ENCODE measurements around the gene ADRM1. TPM values are rescaled to one million over a fixed set of nuclear protein-coding genes. Genes with fewer than 3 reads are reported as not detected.

ADRM1 gene
- total RNA-seq, 1 experiment from 2014 or later = 290 TPM

DNA sequence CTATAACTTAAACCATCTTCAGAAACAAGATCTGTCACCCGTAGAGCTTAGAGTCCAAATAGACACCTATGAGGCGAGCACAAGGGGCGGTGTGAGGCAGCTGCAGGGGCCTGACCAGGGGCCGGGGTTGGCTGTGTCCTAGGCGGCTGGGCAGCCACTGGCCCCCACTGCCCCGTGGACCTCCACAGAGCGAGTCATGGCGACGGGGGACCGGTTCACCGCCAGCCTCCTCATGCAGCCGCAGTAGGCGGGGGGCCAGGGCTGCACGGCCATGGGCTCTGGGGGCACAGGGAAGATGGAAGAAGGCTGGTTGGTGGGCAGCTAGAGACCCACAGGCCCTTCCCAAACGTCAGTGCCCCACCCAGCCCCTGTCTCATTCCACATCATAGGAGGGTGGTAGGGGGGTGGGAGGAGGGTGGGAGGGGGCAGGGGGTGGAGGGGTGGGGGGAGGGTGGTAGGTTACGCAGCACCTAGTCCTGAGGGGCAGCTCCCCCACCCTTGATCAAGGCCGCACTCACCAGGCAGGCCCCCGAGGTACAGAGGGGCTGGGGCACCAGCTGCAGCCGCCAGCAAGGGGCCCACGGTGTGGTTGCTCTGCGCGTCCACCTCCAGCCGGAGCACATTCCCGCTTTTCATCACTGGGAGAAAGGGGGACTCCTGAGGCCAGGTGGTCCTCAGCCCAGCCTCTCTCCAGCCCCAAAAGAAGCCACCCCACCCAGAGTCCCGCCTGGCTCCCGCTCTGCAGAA, 6.6 kb downstream of the ADRM1 start:
- peak; percentile 79 for DNase-seq
- Histone ChIP-seq H3K36me3 (replicated peaks; ENCODE audit: control insufficient read depth, insufficient read depth, low read length) (peaks cover 41% of the 10 kb centered on the region), H3K4me3 (ENCODE audit: insufficient read depth, low read depth, low read length) (no peak overlapping the region), H3K27me3 (ENCODE audit: control insufficient read depth, insufficient read depth, low read length) (no peaks in the 10 kb centered on the region)

DNA sequence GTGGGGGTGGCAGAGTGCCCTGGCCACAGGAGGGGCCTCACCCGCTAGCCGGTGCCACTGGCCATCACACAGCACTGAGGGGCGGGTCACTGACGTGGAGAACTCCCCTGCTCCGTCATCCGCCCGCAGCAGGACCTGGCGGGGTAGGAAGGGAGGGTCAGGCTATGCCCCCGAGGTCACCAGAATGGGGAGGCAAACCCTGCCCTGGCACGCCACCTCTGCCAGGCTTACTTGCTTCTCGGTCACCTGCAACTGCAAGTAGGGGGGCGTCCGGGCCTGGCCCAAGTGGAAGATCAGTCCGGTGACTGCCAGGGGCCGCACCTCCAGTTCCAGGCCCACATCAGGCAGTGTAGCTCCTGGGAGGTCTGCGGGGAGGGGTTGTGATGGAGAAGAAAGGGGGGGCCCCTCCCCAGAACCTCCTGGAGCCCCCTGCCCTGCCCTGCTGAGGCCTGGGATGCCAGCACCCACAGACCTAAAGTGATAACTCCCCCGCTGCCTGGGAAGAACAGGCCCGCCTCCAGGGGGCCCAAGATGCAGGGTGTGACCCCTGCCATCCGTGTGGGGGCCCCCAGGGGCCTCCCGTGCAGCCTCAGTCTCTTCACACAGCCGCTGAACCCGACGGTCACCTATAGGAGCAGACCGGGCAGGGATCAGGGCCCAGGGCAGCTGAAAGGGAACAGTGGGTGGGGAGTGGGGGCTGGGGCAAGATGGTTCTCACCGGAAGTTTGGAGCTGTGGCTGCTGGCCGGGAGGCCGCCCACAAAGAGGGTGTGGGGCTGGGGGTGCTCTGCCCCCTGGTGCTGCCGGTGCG, 7.4 kb downstream of the ADRM1 start:
- H3K36me3 ChIP-seq (replicated peaks; ENCODE audit: control insufficient read depth, insufficient read depth, low read length) = peaks cover 40% of the 10 kb centered on the region

DNA sequence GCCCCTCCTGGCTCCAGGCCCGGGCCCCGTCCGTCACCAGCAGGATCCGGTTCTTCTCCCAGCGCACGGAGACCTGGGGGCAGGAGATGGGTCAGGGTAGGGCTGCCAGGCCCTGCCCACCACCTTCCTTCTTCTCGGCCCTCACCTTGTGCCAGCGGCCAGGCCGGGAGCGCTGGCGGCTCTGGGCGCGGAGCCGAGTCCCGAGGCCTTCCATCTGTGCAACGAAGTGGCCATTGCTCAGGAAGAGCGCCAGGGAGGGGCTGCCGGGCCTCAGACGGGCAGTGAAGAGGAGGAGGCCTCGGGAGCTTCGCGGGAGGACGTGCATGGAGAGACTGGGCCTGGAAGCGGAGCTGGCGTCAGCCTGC, 7.9 kb downstream of the ADRM1 start:
- peak; percentile 70 for DNase-seq
- no peak overlapping the region for H3K4me3 ChIP-seq (ENCODE audit: insufficient read depth, low read depth, low read length)
- H3K36me3 ChIP-seq (replicated peaks; ENCODE audit: control insufficient read depth, insufficient read depth, low read length) = peaks cover 42% of the 10 kb centered on the region
- H3K27me3 ChIP-seq (ENCODE audit: control insufficient read depth, insufficient read depth, low read length) = no peaks in the 10 kb centered on the region

More for the DNA sequence above, 7.4 kb downstream of the ADRM1 start:
- H3K4me3 ChIP-seq (ENCODE audit: insufficient read depth, low read depth, low read length) = no peak overlapping the region
- no peak for DNase-seq
- H3K27me3 ChIP-seq (ENCODE audit: control insufficient read depth, insufficient read depth, low read length) = no peaks in the 10 kb centered on the region

DNA sequence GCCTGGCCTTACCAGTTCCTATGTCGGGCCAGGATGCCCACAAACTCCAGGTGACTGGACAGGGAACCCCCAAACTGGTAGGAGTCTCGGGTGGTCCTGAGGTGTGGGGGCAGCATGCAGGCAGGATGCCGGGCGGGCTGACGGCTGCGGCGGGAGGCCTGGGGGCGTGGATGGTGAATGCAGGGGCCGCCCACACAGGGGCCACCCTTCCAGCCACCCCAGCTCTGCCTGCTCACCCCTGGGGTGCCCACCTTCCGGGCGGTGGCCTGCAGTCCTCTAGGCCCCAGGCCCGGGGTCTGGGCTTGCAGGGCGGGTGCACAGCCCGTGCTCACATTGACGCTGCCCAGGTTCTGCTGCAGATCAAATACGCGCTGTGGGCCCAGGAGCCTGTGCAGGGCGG, 8.4 kb downstream of the ADRM1 start:
- DNase-seq = peak; percentile 65
- Histone ChIP-seq H3K4me3 (ENCODE audit: insufficient read depth, low read depth, low read length) (no peak overlapping the region), H3K36me3 (replicated peaks; ENCODE audit: control insufficient read depth, insufficient read depth, low read length) (peaks cover 43% of the 10 kb centered on the region)

DNA sequence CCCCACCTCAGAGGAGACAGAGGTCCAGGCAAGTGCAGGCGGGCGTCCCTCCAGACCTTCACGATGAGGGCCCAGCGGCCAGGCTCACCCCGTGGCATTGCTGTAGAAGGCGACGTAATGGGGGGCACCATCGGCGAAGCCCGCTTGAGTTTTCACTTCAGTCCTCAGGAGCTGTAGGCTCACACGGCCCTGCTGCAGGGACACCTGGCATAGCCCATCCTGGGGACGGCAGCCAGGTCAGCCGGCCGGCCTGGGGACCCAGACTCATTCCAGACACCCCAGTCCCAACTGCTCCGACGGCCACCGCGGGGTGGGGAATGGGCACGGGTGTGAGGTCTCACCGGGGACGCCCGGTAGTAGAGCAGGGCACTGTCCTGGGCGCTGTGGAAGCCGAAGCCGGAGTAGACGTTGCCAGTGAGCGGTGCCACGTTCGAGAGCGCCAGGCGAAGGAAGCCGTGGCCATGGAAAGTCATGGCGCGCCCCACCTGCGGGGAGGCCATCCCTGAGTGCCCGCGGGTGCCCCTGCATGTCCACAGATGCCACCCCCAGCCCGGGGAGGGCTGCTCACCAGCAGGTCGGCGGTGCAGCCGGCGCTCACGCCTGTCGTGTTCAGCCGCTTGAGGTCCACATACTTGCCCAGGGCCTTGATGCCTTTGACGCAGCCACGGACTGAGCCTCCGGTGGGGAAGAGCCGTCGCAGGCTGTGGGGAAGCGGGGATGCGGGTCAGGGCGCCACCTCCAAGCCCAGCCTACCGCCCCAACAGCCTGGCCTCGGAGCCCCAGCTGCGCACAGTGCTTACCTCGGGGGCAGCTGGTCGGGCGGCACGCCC, 9.2 kb downstream of the ADRM1 start:
- H3K36me3 ChIP-seq (replicated peaks; ENCODE audit: control insufficient read depth, insufficient read depth, low read length) = peaks cover 45% of the 10 kb centered on the region
- DNase-seq = peak; percentile 62
- H3K27me3 ChIP-seq (ENCODE audit: control insufficient read depth, insufficient read depth, low read length) = no peaks in the 10 kb centered on the region
- H3K4me3 ChIP-seq (ENCODE audit: insufficient read depth, low read depth, low read length) = no peak overlapping the region

More for the DNA sequence above, 8.4 kb downstream of the ADRM1 start:
- no peaks in the 10 kb centered on the region for H3K27me3 ChIP-seq (ENCODE audit: control insufficient read depth, insufficient read depth, low read length)

DNA sequence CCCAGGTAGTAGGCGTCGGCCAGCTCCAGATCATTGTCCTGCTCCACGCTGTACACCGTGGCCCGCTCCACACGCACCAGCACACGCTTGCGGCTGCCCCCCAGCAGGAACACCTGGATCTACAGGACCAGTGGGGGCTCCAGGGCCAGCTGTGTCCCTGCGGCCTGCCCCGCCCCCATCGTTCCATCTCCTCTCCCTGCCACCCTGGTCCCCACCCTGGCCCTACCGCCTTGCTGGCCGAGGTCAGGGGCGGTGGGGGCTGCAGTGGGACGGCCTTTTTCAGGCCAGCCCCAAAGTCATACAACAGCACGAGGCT, 9.8 kb downstream of the ADRM1 start:
- peaks cover 48% of the 10 kb centered on the region for H3K36me3 ChIP-seq (replicated peaks; ENCODE audit: control insufficient read depth, insufficient read depth, low read length)
- H3K4me3 ChIP-seq (ENCODE audit: insufficient read depth, low read depth, low read length) = no peak overlapping the region
- H3K27me3 ChIP-seq (ENCODE audit: control insufficient read depth, insufficient read depth, low read length) = no peaks in the 10 kb centered on the region
- no peak for DNase-seq

DNA sequence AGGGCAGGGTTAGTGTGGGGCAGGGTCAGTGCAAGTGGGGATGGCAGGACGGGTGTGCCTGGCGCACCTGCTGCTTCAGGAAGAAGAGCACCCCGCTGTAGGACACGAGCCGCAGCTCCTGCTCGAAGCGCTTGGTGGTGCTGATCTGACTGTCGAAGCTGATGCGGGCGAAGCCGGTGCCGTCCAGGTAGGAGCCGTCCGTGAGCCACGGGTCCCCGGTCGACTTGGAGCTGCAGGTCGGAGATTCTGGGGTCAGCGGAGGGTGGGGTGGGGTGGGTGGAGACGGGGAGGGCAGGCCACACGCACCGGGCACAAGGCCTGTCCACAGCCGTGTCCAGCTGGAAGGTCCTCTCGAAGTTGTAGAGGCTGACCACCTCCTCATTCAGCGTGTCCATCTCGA, 10.2 kb downstream of the ADRM1 start:
- Histone ChIP-seq H3K36me3 (replicated peaks; ENCODE audit: control insufficient read depth, insufficient read depth, low read length) (peaks cover 47% of the 10 kb centered on the region), H3K27me3 (ENCODE audit: control insufficient read depth, insufficient read depth, low read length) (no peaks in the 10 kb centered on the region), H3K4me3 (ENCODE audit: insufficient read depth, low read depth, low read length) (no peak overlapping the region)
- no peak for DNase-seq

DNA sequence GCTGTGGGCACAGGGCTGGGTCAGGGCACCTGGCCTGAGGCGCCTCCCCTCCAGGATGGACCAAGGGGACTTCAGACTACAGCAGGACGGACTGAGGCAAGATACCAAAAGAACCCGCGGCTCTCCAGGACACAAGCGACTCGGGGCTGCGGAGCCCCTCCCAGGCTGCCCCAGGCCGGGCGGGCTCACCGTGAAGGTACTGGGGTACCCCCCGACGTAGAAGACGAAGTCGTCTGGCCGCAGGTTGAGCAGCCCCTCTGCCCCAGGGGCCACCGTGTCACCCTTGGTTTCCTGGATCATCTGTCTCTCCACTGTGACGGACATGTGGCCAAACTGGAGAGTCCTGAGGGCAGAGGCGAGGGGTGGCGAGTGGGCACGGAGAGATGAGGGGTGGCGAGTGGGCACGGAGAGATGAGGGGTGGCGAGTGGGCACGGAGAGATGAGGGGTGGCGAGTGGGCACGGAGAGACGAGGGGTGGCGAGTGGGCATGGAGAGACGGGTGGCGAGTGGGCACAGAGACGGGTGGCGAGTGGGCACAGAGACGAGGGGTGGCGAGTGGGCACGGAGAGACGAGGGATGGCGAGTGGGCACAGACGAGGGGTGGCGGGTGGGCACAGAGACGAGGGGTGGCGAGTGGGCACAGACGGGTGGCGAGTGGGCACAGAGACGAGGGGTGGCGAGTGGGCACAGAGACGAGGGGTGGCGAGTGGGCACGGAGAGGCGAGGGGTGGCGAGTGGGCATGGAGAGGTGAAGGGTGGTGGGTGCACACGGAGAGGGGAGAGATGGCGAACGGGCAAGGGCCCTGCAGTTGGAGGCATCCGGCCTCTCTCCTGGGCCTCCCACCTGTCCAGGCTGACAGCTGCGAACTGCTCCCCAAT, 10.9 kb downstream of the ADRM1 start:
- Histone ChIP-seq H3K27me3 (ENCODE audit: control insufficient read depth, insufficient read depth, low read length) (no peaks in the 10 kb centered on the region), H3K4me3 (ENCODE audit: insufficient read depth, low read depth, low read length) (no peak overlapping the region), H3K36me3 (replicated peaks; ENCODE audit: control insufficient read depth, insufficient read depth, low read length) (peaks cover 45% of the 10 kb centered on the region)
- DNase-seq = no peak

DNA sequence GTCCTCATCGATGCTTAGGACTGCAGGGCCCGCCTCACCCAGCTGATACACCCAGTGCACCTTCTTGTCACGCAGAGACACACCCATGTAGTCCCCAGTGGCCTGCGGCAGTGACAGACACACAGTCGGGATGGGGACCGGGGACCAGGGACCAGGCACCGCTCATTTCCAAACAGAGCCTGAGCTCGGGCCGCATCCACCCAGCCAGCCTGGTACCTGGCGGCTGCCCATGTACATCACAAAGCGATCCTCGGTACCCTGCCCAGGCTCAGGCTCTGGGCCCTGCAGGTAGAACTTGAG, 11.5 kb downstream of the ADRM1 start:
- no peak for DNase-seq
- Histone ChIP-seq H3K4me3 (ENCODE audit: insufficient read depth, low read depth, low read length) (no peak overlapping the region), H3K36me3 (replicated peaks; ENCODE audit: control insufficient read depth, insufficient read depth, low read length) (peaks cover 45% of the 10 kb centered on the region), H3K27me3 (ENCODE audit: control insufficient read depth, insufficient read depth, low read length) (no peaks in the 10 kb centered on the region)

DNA sequence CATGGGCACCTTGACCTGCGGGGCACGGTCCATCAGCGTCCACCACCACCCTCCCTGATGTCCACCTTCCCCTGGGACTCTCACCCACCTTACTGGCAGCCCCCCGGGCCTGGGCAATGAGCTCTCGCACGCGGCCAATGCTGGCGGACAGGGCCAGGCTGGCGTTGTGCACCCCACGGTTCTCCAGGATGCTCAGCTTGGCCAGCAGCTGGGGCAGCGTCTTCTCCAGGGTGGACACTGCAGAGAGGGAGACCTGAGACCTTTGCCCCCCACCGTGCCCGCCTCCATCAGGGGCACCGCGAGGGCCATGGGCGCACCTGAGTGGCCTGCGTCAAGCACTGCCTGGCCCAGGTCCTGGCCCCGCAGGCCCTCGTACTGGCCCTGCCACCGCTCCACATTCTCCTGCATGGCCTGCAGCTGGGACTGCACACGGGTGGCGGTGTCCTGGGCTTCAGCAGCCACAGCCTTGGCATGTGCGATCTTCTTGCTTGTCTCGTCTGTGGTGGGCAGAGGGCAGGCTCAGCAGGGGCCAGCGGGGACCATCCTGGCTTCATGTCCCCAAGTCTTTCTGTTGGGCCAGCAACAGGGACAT, 12.0 kb downstream of the ADRM1 start:
- H3K36me3 ChIP-seq (replicated peaks; ENCODE audit: control insufficient read depth, insufficient read depth, low read length) = peaks cover 47% of the 10 kb centered on the region
- H3K27me3 ChIP-seq (ENCODE audit: control insufficient read depth, insufficient read depth, low read length) = no peaks in the 10 kb centered on the region
- no peak for DNase-seq
- H3K4me3 ChIP-seq (ENCODE audit: insufficient read depth, low read depth, low read length) = no peak overlapping the region

DNA sequence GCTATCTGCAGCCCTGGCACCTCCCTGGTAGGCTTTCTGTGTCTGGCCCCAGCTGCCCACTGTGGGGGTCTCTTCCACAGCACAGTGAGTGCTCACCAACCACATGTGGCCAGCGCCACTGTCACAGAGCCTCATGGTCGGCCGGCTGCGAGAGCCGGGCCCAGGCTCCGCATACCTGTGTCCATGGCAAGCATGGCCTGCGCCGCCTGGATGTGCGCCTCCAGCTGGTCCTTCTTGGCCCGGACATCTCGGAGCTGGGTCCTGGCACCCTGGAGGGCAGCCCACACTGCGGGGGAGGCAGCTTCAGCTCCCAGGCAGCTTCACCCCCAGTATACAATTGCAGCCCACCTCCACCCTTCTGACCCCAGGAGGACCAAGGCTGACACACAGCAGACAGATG, 13.0 kb downstream of the ADRM1 start:
- no peak overlapping the region for H3K4me3 ChIP-seq (ENCODE audit: insufficient read depth, low read depth, low read length)
- peaks cover 49% of the 10 kb centered on the region for H3K36me3 ChIP-seq (replicated peaks; ENCODE audit: control insufficient read depth, insufficient read depth, low read length)
- H3K27me3 ChIP-seq (ENCODE audit: control insufficient read depth, insufficient read depth, low read length) = no peaks in the 10 kb centered on the region
- DNase-seq = no peak

DNA sequence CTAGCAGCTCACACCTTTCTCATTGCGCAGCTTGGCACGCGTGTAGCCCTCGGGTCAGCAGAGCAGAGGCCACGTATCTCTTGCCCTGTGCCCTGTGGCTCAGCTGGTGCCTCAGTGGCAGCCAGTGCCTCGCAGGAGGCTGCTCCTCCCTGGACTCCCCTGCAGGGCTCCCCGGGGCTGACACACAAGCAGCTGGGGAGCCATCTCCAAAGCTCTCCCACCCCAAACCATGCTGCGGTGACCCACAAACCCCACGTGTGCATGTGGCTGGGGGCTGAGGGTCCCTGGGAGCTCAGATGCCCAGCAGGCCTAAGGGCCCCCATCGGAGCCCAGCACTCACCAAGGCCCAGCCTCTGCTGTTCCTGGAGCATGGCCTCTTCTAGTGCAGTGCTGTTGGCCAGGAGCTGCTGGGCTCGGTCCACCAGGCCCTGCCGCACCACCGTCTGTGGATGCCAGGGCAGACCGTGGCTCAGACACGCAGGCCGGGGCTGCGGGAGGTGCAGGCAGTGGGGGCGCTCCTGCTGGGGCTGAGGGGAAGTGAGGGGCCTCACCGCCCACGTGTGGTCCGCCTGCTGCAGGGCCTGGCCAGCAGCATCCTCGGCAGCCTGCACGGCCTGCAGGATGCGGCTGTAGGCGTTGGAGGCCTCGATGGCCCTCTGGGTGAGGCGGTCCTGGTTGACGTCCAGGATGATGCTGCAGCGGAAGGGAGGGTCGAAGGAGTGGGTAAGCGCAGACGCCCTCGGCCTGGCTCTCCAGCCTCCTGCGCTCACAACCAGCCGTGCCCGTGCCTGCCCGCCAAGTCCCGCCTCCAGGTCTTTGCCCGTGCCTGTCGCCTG, 13.8 kb downstream of the ADRM1 start:
- Histone ChIP-seq H3K4me3 (ENCODE audit: insufficient read depth, low read depth, low read length) (no peak overlapping the region), H3K27me3 (ENCODE audit: control insufficient read depth, insufficient read depth, low read length) (no peaks in the 10 kb centered on the region), H3K36me3 (replicated peaks; ENCODE audit: control insufficient read depth, insufficient read depth, low read length) (peaks cover 51% of the 10 kb centered on the region)
- DNase-seq = no peak

DNA sequence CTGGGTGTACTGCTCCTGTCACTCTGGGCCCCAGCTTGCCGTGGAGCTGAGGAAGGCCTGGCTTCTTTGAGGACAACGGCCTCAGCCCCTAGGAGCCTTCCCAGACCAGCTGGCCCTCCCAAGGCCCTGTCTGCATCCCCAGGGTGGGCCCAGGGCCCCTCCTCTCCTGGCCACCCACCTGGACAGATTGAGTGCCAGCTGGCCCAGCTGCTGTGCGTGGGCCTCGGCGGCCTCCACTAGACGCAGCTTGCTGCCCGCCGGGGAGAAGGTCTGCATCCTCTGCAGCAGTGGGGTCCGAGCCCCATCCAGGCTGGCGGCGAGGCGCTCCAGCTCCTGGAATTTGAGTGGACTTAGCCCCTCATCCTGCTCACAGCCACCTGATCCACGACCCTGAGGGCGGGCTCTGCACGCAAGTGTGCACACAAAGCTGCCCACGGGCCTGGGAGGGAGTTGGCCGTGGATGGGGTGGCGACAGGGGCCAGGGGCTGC, 14.4 kb downstream of the ADRM1 start:
- Histone ChIP-seq H3K36me3 (replicated peaks; ENCODE audit: control insufficient read depth, insufficient read depth, low read length) (peaks cover 53% of the 10 kb centered on the region), H3K27me3 (ENCODE audit: control insufficient read depth, insufficient read depth, low read length) (no peaks in the 10 kb centered on the region), H3K4me3 (ENCODE audit: insufficient read depth, low read depth, low read length) (no peak overlapping the region)
- no peak for DNase-seq
